SW480 (cell line): ENCODE data around the gene EHBP1.

Experiments
- DNase-seq: peaks from one replicate; pipeline ENCODE4 v3.0.0-alpha.2; 2016; ENCODE audit warnings: low spot score

EHBP1 gene

GRCh38 chr2:62964050-62964449 is 258.5 kb downstream of the EHBP1 start:
- DNase-seq: no peak

- DNase-seq: no peak
These were observed 259.2 kb downstream of the EHBP1 start for GRCh38 chr2:62964671-62965070.

GRCh38 chr2:62966991-62967390 is 261.5 kb downstream of the EHBP1 start:
- DNase-seq: no peak

- DNase-seq: no peak
These were observed 262.7 kb downstream of the EHBP1 start for GRCh38 chr2:62968168-62968567.

- DNase-seq: no peak
These were observed 263.2 kb downstream of the EHBP1 start for GRCh38 chr2:62968668-62969067.

GRCh38 chr2:62971936-62972335 is 266.4 kb downstream of the EHBP1 start:
- DNase-seq: no peak

- DNase-seq: no peak
These were observed 267.1 kb downstream of the EHBP1 start for GRCh38 chr2:62972601-62973000.

- no peak for DNase-seq
These were observed 269.5 kb downstream of the EHBP1 start for GRCh38 chr2:62974999-62975398.

GRCh38 chr2:62991605-62992004 is 286.1 kb downstream of the EHBP1 start:
- no peak for DNase-seq

- DNase-seq: no peak
These were observed 287.0 kb downstream of the EHBP1 start for GRCh38 chr2:62992561-62992960.

GRCh38 chr2:62994206-62994605 is 288.7 kb downstream of the EHBP1 start:
- no peak for DNase-seq

- no peak for DNase-seq
These were observed 291.1 kb downstream of the EHBP1 start for GRCh38 chr2:62996534-62997186.

GRCh38 chr2:62998949-62999348 is 293.4 kb downstream of the EHBP1 start:
- no peak for DNase-seq

- no peak for DNase-seq
These were observed 294.4 kb downstream of the EHBP1 start for GRCh38 chr2:62999905-63000304.

GRCh38 chr2:63000801-63001200 is 295.3 kb downstream of the EHBP1 start:
- no peak for DNase-seq

- DNase-seq: no peak
These were observed 296.1 kb downstream of the EHBP1 start for GRCh38 chr2:63001576-63001975.

- no peak for DNase-seq
These were observed 297.8 kb downstream of the EHBP1 start for GRCh38 chr2:63003351-63003750.

GRCh38 chr2:63007813-63008458 is 302.4 kb downstream of the EHBP1 start:
- no peak for DNase-seq

- no peak for DNase-seq
These were observed 303.3 kb downstream of the EHBP1 start for GRCh38 chr2:63008838-63009237.

GRCh38 chr2:63009490-63009889 is 304.0 kb downstream of the EHBP1 start:
- no peak for DNase-seq

GRCh38 chr2:63012541-63012940 is 307.0 kb downstream of the EHBP1 start:
- no peak for DNase-seq

GRCh38 chr2:63013438-63013837 is 307.9 kb downstream of the EHBP1 start:
- DNase-seq: no peak

GRCh38 chr2:63015389-63015788 is 309.9 kb downstream of the EHBP1 start:
- no peak for DNase-seq

- DNase-seq: no peak
These were observed 312.9 kb downstream of the EHBP1 start for GRCh38 chr2:63018439-63018838.
